Central memory CD8-positive, alpha-beta T cell (primary cell): ENCODE results near the gene ENG.

Experiments
- ATAC-seq: fragments of 150-1000 bp; cut with Tn5 transposase; replicated peaks from 2 replicates; pipeline ENCODE4 v1.10.0; 2022; ENCODE audit warnings: mild to moderate bottlenecking, moderate FRiP score, moderate number of reproducible peaks; ENCODE audit not compliant: poor library complexity, severe bottlenecking; ENCODE audit errors: extremely low read depth
- DNase-seq, 2 donors: peaks; one replicate each; pipeline ENCODE4 v3.0.0; 2021; ENCODE audit warnings: low spot score in 2 of 2
- H3K27ac Mint-ChIP-seq: one replicate; pipeline ENCODE4 v1.8.0; 2022; ENCODE audit warnings: low read depth, mild to moderate bottlenecking, moderate library complexity, mixed read lengths
- H3K27me3 Mint-ChIP-seq: one replicate; pipeline ENCODE4 v1.8.0; 2022; ENCODE audit warnings: mixed read lengths
- H3K36me3 Mint-ChIP-seq: one replicate; pipeline ENCODE4 v1.8.0; 2022; ENCODE audit warnings: mild to moderate bottlenecking, moderate library complexity, mixed read lengths; ENCODE audit not compliant: insufficient read depth
- H3K4me1 Mint-ChIP-seq: one replicate; pipeline ENCODE4 v1.8.0; 2022; ENCODE audit warnings: mixed read lengths
- H3K4me3 Mint-ChIP-seq: one replicate; pipeline ENCODE4 v1.8.0; 2022; ENCODE audit warnings: mild to moderate bottlenecking, moderate library complexity, mixed read lengths
- H3K9me3 Mint-ChIP-seq: one replicate; pipeline ENCODE4 v1.8.0; 2022; ENCODE audit warnings: mixed read lengths

Gene ENG

GRCh38 chr9:127809540-127810377 lies 44.7 kb downstream of the ENG start:
- DNase-seq = no peak
- H3K27me3 Mint-ChIP-seq = no peaks in the 10 kb centered on the region
- peaks cover 6% of the 10 kb centered on the region for H3K4me1 Mint-ChIP-seq
- no peak for ATAC-seq
- H3K36me3 Mint-ChIP-seq = peaks cover 39% of the 10 kb centered on the region
- no peaks in the 10 kb centered on the region for H3K9me3 Mint-ChIP-seq
- H3K4me3 Mint-ChIP-seq = no peak overlapping the region
- no peak overlapping the region for H3K27ac Mint-ChIP-seq

- H3K27me3 Mint-ChIP-seq = no peaks in the 10 kb centered on the region
- H3K4me3 Mint-ChIP-seq = no peak overlapping the region
- no peak overlapping the region for H3K27ac Mint-ChIP-seq
- H3K9me3 Mint-ChIP-seq = no peaks in the 10 kb centered on the region
- DNase-seq = no peak
- peaks cover 39% of the 10 kb centered on the region for H3K36me3 Mint-ChIP-seq
- peaks cover 10% of the 10 kb centered on the region for H3K4me1 Mint-ChIP-seq
- no peak for ATAC-seq
Measured at GRCh38 chr9:127809002-127809539, 45.4 kb downstream of the ENG start.

- Mint-ChIP-seq H3K27ac (no peak overlapping the region), H3K9me3 (no peaks in the 10 kb centered on the region), H3K27me3 (no peaks in the 10 kb centered on the region), H3K4me3 (no peak overlapping the region), H3K4me1 (peaks cover 16% of the 10 kb centered on the region), H3K36me3 (peaks cover 36% of the 10 kb centered on the region)
- no peak for DNase-seq
- ATAC-seq = no peak
Measured at GRCh38 chr9:127808347-127809001, 46.0 kb downstream of the ENG start.

GRCh38 chr9:127806871-127807270 lies 47.6 kb downstream of the ENG start:
- DNase-seq (no peak), ATAC-seq (no peak)
- peaks cover 33% of the 10 kb centered on the region for H3K36me3 Mint-ChIP-seq
- no peaks in the 10 kb centered on the region for H3K9me3 Mint-ChIP-seq
- H3K4me1 Mint-ChIP-seq = peaks cover 24% of the 10 kb centered on the region
- peak overlapping the region; percentile 39 for H3K27ac Mint-ChIP-seq
- no peaks in the 10 kb centered on the region for H3K27me3 Mint-ChIP-seq
- H3K4me3 Mint-ChIP-seq = no peak overlapping the region

GRCh38 chr9:127805620-127806019 lies 48.8 kb downstream of the ENG start:
- ATAC-seq = no peak
- Mint-ChIP-seq H3K27me3 (no peaks in the 10 kb centered on the region), H3K9me3 (no peaks in the 10 kb centered on the region), H3K36me3 (peaks cover 28% of the 10 kb centered on the region), H3K4me3 (no peak overlapping the region), H3K4me1 (peaks cover 24% of the 10 kb centered on the region), H3K27ac (no peak overlapping the region)
- no peak for DNase-seq

DNA sequence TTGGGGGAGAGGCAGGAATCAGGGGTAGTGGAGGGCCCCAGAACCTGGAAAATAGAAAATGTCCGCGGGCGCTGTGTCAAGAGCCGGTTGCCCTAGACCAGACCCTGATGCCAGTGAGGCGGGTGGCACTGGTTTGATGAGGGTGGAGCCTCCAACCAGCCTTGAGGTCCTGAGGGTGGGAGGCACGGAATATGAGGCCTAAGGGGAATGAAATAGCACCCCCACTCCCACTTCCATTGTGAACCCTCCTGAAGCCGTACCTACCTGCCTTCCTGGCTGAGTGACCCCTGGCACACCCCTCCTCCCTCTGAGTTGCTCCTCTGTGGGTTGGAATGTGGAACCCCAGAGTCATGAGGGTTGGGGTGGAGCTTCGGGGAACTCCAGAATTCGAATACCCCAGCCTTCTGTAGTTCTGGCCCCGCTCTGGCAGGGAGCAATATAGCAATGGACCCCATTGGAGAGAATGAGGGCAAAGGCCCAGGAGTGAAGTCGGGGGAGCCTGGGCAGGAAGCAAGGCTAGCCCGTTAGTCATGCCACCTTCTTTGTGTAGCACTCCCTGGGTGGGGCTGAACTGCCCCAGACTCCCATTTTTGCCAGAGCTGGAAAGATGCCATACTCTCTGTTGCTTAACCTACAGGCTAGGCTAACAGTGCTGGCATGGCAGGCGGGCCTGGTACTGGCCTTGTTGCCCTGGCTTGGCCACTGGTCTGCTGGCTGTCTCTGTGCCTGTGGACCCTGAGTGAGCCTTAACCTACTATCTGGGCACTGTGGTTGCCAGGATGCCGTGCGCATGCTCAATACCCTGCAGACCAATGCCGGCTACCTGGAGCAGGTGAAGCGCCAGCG lies 50.7 kb downstream of the ENG start:
- no peaks in the 10 kb centered on the region for H3K27me3 Mint-ChIP-seq
- H3K9me3 Mint-ChIP-seq = no peaks in the 10 kb centered on the region
- DNase-seq (no peak), ATAC-seq (peak; percentile 17)
- peak overlapping the region; percentile 95 for H3K27ac Mint-ChIP-seq
- peaks cover 21% of the 10 kb centered on the region for H3K36me3 Mint-ChIP-seq
- peak overlapping the region; percentile 93 for H3K4me3 Mint-ChIP-seq
- H3K4me1 Mint-ChIP-seq = peaks cover 24% of the 10 kb centered on the region

- DNase-seq = peak; percentile 60 to 72
- H3K9me3 Mint-ChIP-seq = no peaks in the 10 kb centered on the region
- peak within 1 kb of the TSS; percentile 95 for H3K27ac Mint-ChIP-seq
- peaks cover 15% of the 10 kb centered on the region for H3K36me3 Mint-ChIP-seq
- peak; percentile 90 for ATAC-seq
- no peaks in the 10 kb centered on the region for H3K27me3 Mint-ChIP-seq
- peak within 1 kb of the TSS; percentile 93 for H3K4me3 Mint-ChIP-seq
- peaks cover 24% of the 10 kb centered on the region for H3K4me1 Mint-ChIP-seq
Measured at GRCh38 chr9:127802576-127803443, 51.6 kb downstream of the ENG start, which contains the start of gene FPGS. FPGS (plus strand) TSS chr9:127802882; CDS start chr9:127802925, 43 bp downstream.

- DNase-seq = no peak
- H3K27ac Mint-ChIP-seq = peak overlapping the region; percentile 95
- peaks cover 25% of the 10 kb centered on the region for H3K4me1 Mint-ChIP-seq
- H3K4me3 Mint-ChIP-seq = peak overlapping the region; percentile 93
- ATAC-seq = no peak
- no peaks in the 10 kb centered on the region for H3K9me3 Mint-ChIP-seq
- peaks cover 8% of the 10 kb centered on the region for H3K36me3 Mint-ChIP-seq
- H3K27me3 Mint-ChIP-seq = no peaks in the 10 kb centered on the region
Measured at GRCh38 chr9:127801955-127802575, 52.4 kb downstream of the ENG start.

- no peaks in the 10 kb centered on the region for H3K9me3 Mint-ChIP-seq
- H3K4me1 Mint-ChIP-seq = peaks cover 17% of the 10 kb centered on the region
- H3K27me3 Mint-ChIP-seq = no peaks in the 10 kb centered on the region
- DNase-seq (no peak), ATAC-seq (peak; percentile 59)
- H3K4me3 Mint-ChIP-seq = peak overlapping the region; percentile 64
- peaks cover 16% of the 10 kb centered on the region for H3K36me3 Mint-ChIP-seq
- H3K27ac Mint-ChIP-seq = peak overlapping the region; percentile 71
Measured at GRCh38 chr9:127796852-127797370, 57.5 kb downstream of the ENG start.

DNA sequence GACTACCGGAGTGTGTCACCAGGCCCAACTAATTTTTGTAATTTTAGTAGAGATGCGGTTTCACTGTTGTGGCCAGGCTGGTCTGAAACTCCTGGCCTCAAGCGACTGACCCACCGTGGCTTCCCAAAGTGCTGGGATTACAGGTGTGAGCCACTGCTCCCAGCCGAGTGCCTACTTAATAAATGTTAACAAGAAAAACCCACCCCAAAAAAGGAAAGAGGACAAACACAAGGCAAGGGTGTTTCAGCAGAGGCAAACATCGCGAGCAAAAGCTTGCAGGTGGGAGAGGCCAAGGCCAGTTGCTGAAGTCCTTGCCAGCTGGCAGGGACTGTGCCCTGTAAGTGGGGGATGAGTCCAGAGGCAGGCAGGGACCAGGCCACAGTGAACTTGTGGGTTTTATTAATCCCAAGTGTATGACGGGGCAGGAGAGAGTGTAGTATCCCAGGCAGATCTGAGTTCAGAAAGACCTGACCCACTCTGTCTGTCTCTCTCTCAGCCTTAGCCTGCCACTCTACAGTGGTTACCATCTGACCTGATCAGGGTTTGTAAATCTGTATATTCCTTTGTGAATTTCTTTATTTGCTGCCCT lies 58.1 kb downstream of the ENG start:
- Mint-ChIP-seq H3K9me3 (no peaks in the 10 kb centered on the region), H3K4me3 (peak overlapping the region; percentile 64), H3K27me3 (no peaks in the 10 kb centered on the region), H3K27ac (peak overlapping the region; percentile 71), H3K36me3 (peaks cover 22% of the 10 kb centered on the region), H3K4me1 (peaks cover 17% of the 10 kb centered on the region)
- ATAC-seq = no peak
- no peak for DNase-seq
